Measurements from ENCODE around the gene XPO1. TPM values are rescaled to one million over a fixed set of nuclear protein-coding genes. Genes with fewer than 3 reads are reported as not detected.

XPO1 gene
- total and polyA plus RNA-seq, 2 donors (not counting 1 experiment from before 2014, with no cell fraction given), result 91.8 to 348 TPM

GRCh38 chr2:61536572-61537276, 1.4 kb downstream of the XPO1 start:
- Histone ChIP-seq H3K4me3 (replicated peaks in 1 of 4; ENCODE audit: control extremely low read depth in 1 of 4, insufficient read depth in 1 of 4, low read depth in 3 of 4, low read length in 4 of 4) (peak overlapping the region; percentile 61 to 100 (median 70)), H3K36me3 (ENCODE audit: control insufficient read depth, insufficient read depth, low read length) (peaks cover 2% of the 10 kb centered on the region), H3K9ac (ENCODE audit: insufficient read depth, low read length) (peak overlapping the region; percentile 91), H4K20me1 (ENCODE audit: control insufficient read depth, extremely low read depth, insufficient read depth, low read length) (peaks cover 3% of the 10 kb centered on the region), H3K4me2 (ENCODE audit: extremely low read depth, insufficient read depth, low read length) (peak overlapping the region; percentile 97), H3K9me3 (ENCODE audit: control insufficient read depth, insufficient read depth, low read depth, low read length) (no peaks in the 10 kb centered on the region), H3K27ac (ENCODE audit: insufficient read depth, low read length) (peak overlapping the region; percentile 96), H2AFZ (ENCODE audit: low read length) (no peak overlapping the region), H3K27me3 (ENCODE audit: control insufficient read depth, insufficient read depth, low read length) (no peaks in the 10 kb centered on the region), H3K4me1 (ENCODE audit: control insufficient read depth, extremely low read depth, insufficient read depth, low read length) (peaks cover 3% of the 10 kb centered on the region), H3K79me2 (ENCODE audit: control insufficient read depth, insufficient read depth, low read length) (peaks cover 60% of the 10 kb centered on the region)
- no peak for TF ChIP-seq EZH2 (IDR thresholded peaks at IDR 0.05; ENCODE audit: low read length, missing control alignments)
- TF ChIP-seq CTCF (conservative IDR thresholded peaks at IDR 0.05 in 1 of 2, IDR thresholded peaks at IDR 0.05 in 1 of 2; ENCODE audit: low read depth in 1 of 2, low read length in 2 of 2), result no peak
- DNase-seq (ENCODE audit: low read depth in 2 of 2), result peak; percentile 90 to 91

- peaks cover 3% of the 10 kb centered on the region for H3K4me1 ChIP-seq (ENCODE audit: control insufficient read depth, extremely low read depth, insufficient read depth, low read length)
- no peaks in the 10 kb centered on the region for H3K9me3 ChIP-seq (ENCODE audit: control insufficient read depth, insufficient read depth, low read depth, low read length)
- TF ChIP-seq CTCF (conservative IDR thresholded peaks at IDR 0.05 in 1 of 2, IDR thresholded peaks at IDR 0.05 in 1 of 2; ENCODE audit: low read depth in 1 of 2, low read length in 2 of 2) (no peak), EZH2 (IDR thresholded peaks at IDR 0.05; ENCODE audit: low read length, missing control alignments) (no peak)
- peaks cover 2% of the 10 kb centered on the region for H3K36me3 ChIP-seq (ENCODE audit: control insufficient read depth, insufficient read depth, low read length)
- H3K4me3 ChIP-seq (replicated peaks in 1 of 4; ENCODE audit: control extremely low read depth in 1 of 4, insufficient read depth in 1 of 4, low read depth in 3 of 4, low read length in 4 of 4), result peak overlapping the region; percentile 61 to 100 (median 70)
- no peaks in the 10 kb centered on the region for H3K27me3 ChIP-seq (ENCODE audit: control insufficient read depth, insufficient read depth, low read length)
- H2AFZ ChIP-seq (ENCODE audit: low read length), result no peak overlapping the region
- peak overlapping the region; percentile 97 for H3K4me2 ChIP-seq (ENCODE audit: extremely low read depth, insufficient read depth, low read length)
- peak overlapping the region; percentile 17 for H3K9ac ChIP-seq (ENCODE audit: insufficient read depth, low read length)
- peak overlapping the region; percentile 96 for H3K27ac ChIP-seq (ENCODE audit: insufficient read depth, low read length)
- H3K79me2 ChIP-seq (ENCODE audit: control insufficient read depth, insufficient read depth, low read length), result peaks cover 65% of the 10 kb centered on the region
- DNase-seq (ENCODE audit: low read depth in 2 of 2), result peak; percentile 19 to 31
- H4K20me1 ChIP-seq (ENCODE audit: control insufficient read depth, extremely low read depth, insufficient read depth, low read length), result peaks cover 4% of the 10 kb centered on the region
Measured at GRCh38 chr2:61536180-61536571, 2.0 kb downstream of the XPO1 start.

GRCh38 chr2:61535449-61535848, 2.7 kb downstream of the XPO1 start:
- H3K27ac ChIP-seq (ENCODE audit: insufficient read depth, low read length), result peak overlapping the region; percentile 32

More at GRCh38 chr2:61535449-61535848, 2.7 kb downstream of the XPO1 start:
- Histone ChIP-seq H3K9ac (ENCODE audit: insufficient read depth, low read length) (peak overlapping the region; percentile 29), H3K79me2 (ENCODE audit: control insufficient read depth, insufficient read depth, low read length) (peaks cover 73% of the 10 kb centered on the region), H3K9me3 (ENCODE audit: control insufficient read depth, insufficient read depth, low read depth, low read length) (no peaks in the 10 kb centered on the region), H3K4me3 (replicated peaks in 1 of 4; ENCODE audit: control extremely low read depth in 1 of 4, insufficient read depth in 1 of 4, low read depth in 3 of 4, low read length in 4 of 4) (peak overlapping the region; percentile 61 to 100 (median 70)), H3K4me2 (ENCODE audit: extremely low read depth, insufficient read depth, low read length) (peak overlapping the region; percentile 97), H4K20me1 (ENCODE audit: control insufficient read depth, extremely low read depth, insufficient read depth, low read length) (peaks cover 4% of the 10 kb centered on the region), H3K27me3 (ENCODE audit: control insufficient read depth, insufficient read depth, low read length) (no peaks in the 10 kb centered on the region), H2AFZ (ENCODE audit: low read length) (no peak overlapping the region), H3K4me1 (ENCODE audit: control insufficient read depth, extremely low read depth, insufficient read depth, low read length) (peaks cover 3% of the 10 kb centered on the region), H3K36me3 (ENCODE audit: control insufficient read depth, insufficient read depth, low read length) (peaks cover 2% of the 10 kb centered on the region)
- peak in 1 of 2 donors; percentile 11 for DNase-seq (ENCODE audit: low read depth in 2 of 2)
- TF ChIP-seq EZH2 (IDR thresholded peaks at IDR 0.05; ENCODE audit: low read length, missing control alignments) (no peak), CTCF (conservative IDR thresholded peaks at IDR 0.05 in 1 of 2, IDR thresholded peaks at IDR 0.05 in 1 of 2; ENCODE audit: low read depth in 1 of 2, low read length in 2 of 2) (no peak)

Data from fibroblast of lung (primary cell).